Activated B cell treated with CpG ODN at 0.5 μM for 24 hours (primary cell): ENCODE data around the gene KCTD12. TPM values are rescaled to one million over a fixed set of nuclear protein-coding genes. Genes with fewer than 3 reads are reported as not detected.

ENCODE experiments used
- ATAC-seq: fragments of 200-7000 bp; cut with Tn5 transposase; one replicate; pipeline ENCODE4 v1.10.0; 2021; ENCODE audit warnings: low read depth, mild to moderate bottlenecking, moderate library complexity
- CTCF ChIA-PET: fragments of 350-600 bp; sonication (Branson Sonifier 250); formaldehyde crosslinking; loops from one replicate; lab custom pipeline; 2021; ENCODE audit warnings: antibody characterized with exemption; lab: Charles Lee
- POLR2A ChIA-PET: fragments of 350-600 bp; sonication (Branson Sonifier 250); formaldehyde crosslinking; loops from one replicate; lab custom pipeline; 2021; ENCODE audit warnings: antibody characterized with exemption; lab: Charles Lee
- DNase-seq: peaks from one replicate; pipeline ENCODE4 v3.0.0; 2022
- H3K27ac Mint-ChIP-seq: one replicate; pipeline ENCODE4 v1.8.0; 2020; ENCODE audit warnings: mixed read lengths
- H3K27me3 Mint-ChIP-seq: one replicate; pipeline ENCODE4 v1.8.0; 2021; ENCODE audit warnings: mixed read lengths
- H3K36me3 Mint-ChIP-seq: one replicate; pipeline ENCODE4 v1.8.0; 2021; ENCODE audit warnings: low read depth, mixed read lengths
- H3K4me1 Mint-ChIP-seq: one replicate; pipeline ENCODE4 v1.8.0; 2021; ENCODE audit warnings: mixed read lengths
- H3K4me3 Mint-ChIP-seq: one replicate; pipeline ENCODE4 v1.8.0; 2020; ENCODE audit warnings: mild to moderate bottlenecking, mixed read lengths
- H3K9me3 Mint-ChIP-seq: one replicate; pipeline ENCODE4 v1.8.0; 2020; ENCODE audit warnings: mixed read lengths
- CTCF ChIP-seq: fragments of 200-600 bp; IDR thresholded peaks from one replicate; pipeline ENCODE4 v1.8.0; 2022; ENCODE audit warnings: antibody characterized with exemption, mild to moderate bottlenecking
- intact Hi-C: fragments of 100-400 bp; cut with micrococcal nuclease; formaldehyde crosslinking; loops from one replicate; pipeline ENCODE4 v1.15.1; 2024
- total RNA-seq: library from RNA; stranded (reverse); gene quantifications from 2 replicates; pipeline ENCODE4 v1.2.3, GENCODE V29; 2022

KCTD12 gene
- total RNA-seq, 1 donor from 2014 or later, result 5.5 TPM

- H3K27ac Mint-ChIP-seq, result no peak overlapping the region
- no peak for DNase-seq
- H3K4me3 Mint-ChIP-seq, result peak overlapping the region; percentile 88
- no peaks in the 10 kb centered on the region for H3K27me3 Mint-ChIP-seq
- H3K36me3 Mint-ChIP-seq, result peaks cover 2% of the 10 kb centered on the region
- no peaks in the 10 kb centered on the region for H3K9me3 Mint-ChIP-seq
- TF ChIP-seq CTCF, result no peak
- CTCF ChIA-PET, result interaction anchor here (1.2 to 3.7 kb wide), 7 partner anchors 9 to 1023 kb away, joined by 3 to 25 read pairs (median 6); no protein-coding TSS in a partner anchor
- intact Hi-C loops, result loop anchor here (10.0 kb wide), 1 partner anchor 1720 kb away; the partner anchor contains the start of gene POU4F1
- POLR2A ChIA-PET, result interaction anchor here (1.1 to 2.7 kb wide), 5 partner anchors 10 to 107 kb away, joined by 4 to 12 read pairs (median 4); partner anchors contain the start of gene CLN5
- H3K4me1 Mint-ChIP-seq, result peaks cover 32% of the 10 kb centered on the region
- ATAC-seq, result no peak
These were observed 1.9 kb downstream of the KCTD12 start for GRCh38 chr13:76884186-76884906.

DNA sequence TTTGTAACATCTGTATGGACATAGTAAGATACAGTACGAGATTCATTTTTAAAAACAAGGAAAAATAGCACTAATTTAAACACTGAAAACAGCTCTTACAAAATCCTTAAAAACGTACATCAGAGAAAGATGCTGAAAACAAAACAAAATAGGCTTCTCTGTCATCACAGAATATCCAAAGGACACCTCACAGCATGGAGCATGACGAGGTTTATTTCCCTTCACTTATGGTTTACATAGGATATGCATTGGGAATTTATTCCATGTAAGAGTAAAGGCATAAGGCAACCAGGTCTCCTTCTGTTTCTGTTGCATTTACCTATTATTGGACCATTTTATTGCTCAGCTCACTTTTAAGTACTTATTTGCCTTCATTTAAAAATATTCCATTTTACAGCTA is 3.0 kb downstream of the KCTD12 start:
- Mint-ChIP-seq H3K36me3 (peaks cover 2% of the 10 kb centered on the region), H3K27ac (no peak overlapping the region), H3K27me3 (no peaks in the 10 kb centered on the region), H3K4me3 (no peak overlapping the region), H3K4me1 (peaks cover 37% of the 10 kb centered on the region), H3K9me3 (no peaks in the 10 kb centered on the region)
- no peak for TF ChIP-seq CTCF
- ATAC-seq, result no peak
- CTCF ChIA-PET, result interaction anchor here (3.3 kb wide), 1 partner anchor 8 kb away, joined by 25 read pairs; no protein-coding TSS in a partner anchor
- intact Hi-C loops, result loop anchor here (10.0 kb wide), 1 partner anchor 1722 kb away; the partner anchor contains the start of gene POU4F1
- POLR2A ChIA-PET, result interaction anchor here (1.1 kb wide), 1 partner anchor 108 kb away, joined by 4 read pairs; the partner anchor contains the start of gene CLN5
- DNase-seq, result no peak

- Mint-ChIP-seq H3K4me1 (peaks cover 37% of the 10 kb centered on the region), H3K4me3 (no peak overlapping the region)
These were observed 3.8 kb downstream of the KCTD12 start for GRCh38 chr13:76882431-76882830.

GRCh38 chr13:76879883-76880270 is 6.3 kb downstream of the KCTD12 start:
- Mint-ChIP-seq H3K4me1 (peaks cover 30% of the 10 kb centered on the region), H3K27ac (peak overlapping the region; percentile 85), H3K4me3 (peak overlapping the region; percentile 19), H3K27me3 (no peaks in the 10 kb centered on the region), H3K36me3 (no peaks in the 10 kb centered on the region), H3K9me3 (no peaks in the 10 kb centered on the region)
- intact Hi-C loops, result loop anchor here (10.0 kb wide), 1 partner anchor 1725 kb away; the partner anchor contains the start of gene POU4F1
- ATAC-seq, result no peak
- ChIA-PET POLR2A (interaction anchor here (0.6 to 1.0 kb wide), 2 partner anchors 112 to 1341 kb away, joined by 3 to 4 read pairs; partner anchors contain the start of gene CLN5), CTCF (interaction anchor here (1.7 kb wide), 1 partner anchor 23 kb away, joined by 9 read pairs; no protein-coding TSS in a partner anchor)
- no peak for DNase-seq
- TF ChIP-seq CTCF, result no peak

More at GRCh38 chr13:76882431-76882830, 3.8 kb downstream of the KCTD12 start:
- ChIA-PET POLR2A (no interaction called here), CTCF (no interaction called here)
- no peak for DNase-seq
- no peak overlapping the region for H3K27ac Mint-ChIP-seq
- no peaks in the 10 kb centered on the region for H3K9me3 Mint-ChIP-seq
- H3K27me3 Mint-ChIP-seq, result no peaks in the 10 kb centered on the region
- no peak for TF ChIP-seq CTCF
- no peak for ATAC-seq
- H3K36me3 Mint-ChIP-seq, result peaks cover 2% of the 10 kb centered on the region
- intact Hi-C loops, result loop anchor here (10.0 kb wide), 1 partner anchor 1722 kb away; the partner anchor contains the start of gene POU4F1
